ENCODE measurements around the gene PTPRG. TPM values are rescaled to one million over a fixed set of nuclear protein-coding genes. Genes with fewer than 3 reads are reported as not detected.

Gene PTPRG
- total and polyA plus RNA-seq, 10 of the 15 experiments (the other 5 are each of a cell fraction or from before 2014, with no cell fraction given) = 0.29 to 20.7 (median 1.4) TPM

DNA sequence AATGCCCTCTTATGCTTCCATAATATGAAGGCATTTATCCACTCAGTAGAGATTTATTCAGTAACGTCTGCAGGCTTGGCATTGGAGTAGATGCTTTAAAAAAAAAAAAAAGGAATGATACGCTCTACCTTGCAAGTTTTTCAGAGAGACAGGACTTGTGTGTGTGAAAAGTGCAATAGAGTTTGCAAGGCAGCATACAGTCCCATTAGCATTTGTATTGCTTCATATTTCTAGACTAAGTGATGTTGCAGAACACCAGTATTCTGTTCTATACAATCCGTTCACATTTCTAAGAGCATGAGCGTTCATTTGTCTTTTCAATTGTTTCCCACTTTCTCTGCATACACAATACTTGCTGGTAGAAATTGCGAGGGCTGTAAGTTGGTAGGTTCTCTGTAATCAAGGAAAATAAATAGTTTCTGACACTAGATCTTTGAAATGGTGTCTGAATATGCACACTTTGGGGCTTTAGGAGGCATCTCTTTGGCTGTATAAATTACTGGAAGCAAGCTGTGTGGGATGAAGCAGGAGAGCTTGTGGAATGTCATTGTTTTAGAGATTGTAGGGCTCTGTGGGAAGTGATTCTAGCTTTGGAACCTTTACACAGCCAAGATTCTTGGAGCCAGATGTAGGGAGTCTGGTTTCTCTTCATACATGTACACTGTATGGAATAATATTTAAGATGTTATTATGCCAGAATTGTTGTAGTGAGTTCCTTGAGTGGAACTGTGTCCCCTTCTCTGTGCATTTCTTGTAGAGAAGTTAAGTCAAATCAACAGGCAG lies 549.3 kb downstream of the PTPRG start:
- ChIA-PET RAD21 (ENCODE audit: unreplicated experiment) (interaction anchor here (1.7 kb wide), 1 partner anchor 76 kb away, joined by 6 read pairs; no protein-coding TSS in a partner anchor), POLR2A (interaction anchor here (0.5 to 0.6 kb wide), 2 partner anchors 25 to 64 kb away, joined by 5 to 7 read pairs; no protein-coding TSS in a partner anchor), SMC1A (ENCODE audit: uncharacterized antibody, unreplicated experiment) (interaction anchor here (0.8 to 1.6 kb wide), 5 partner anchors 8 to 34 kb away, joined by 3 to 4 read pairs (median 3); no protein-coding TSS in a partner anchor), CTCF (interaction anchor here (0.6 to 1.3 kb wide), 4 partner anchors 11 to 340 kb away, joined by 3 to 4 read pairs (median 3); no protein-coding TSS in a partner anchor)
- no peaks in the 10 kb centered on the region for H4K20me1 ChIP-seq (ENCODE audit: control insufficient read depth, insufficient read depth)
- no peaks in the 10 kb centered on the region for H3K4me1 ChIP-seq (ENCODE audit: control insufficient read depth, insufficient read depth, low read length)
- intact Hi-C loops (cut with micrococcal nuclease; ENCODE audit: unreplicated experiment) = no loop called here
- H3K79me2 ChIP-seq (ENCODE audit: control insufficient read depth, insufficient read depth, low read length) = no peaks in the 10 kb centered on the region
- no TSS peak for BruUV-seq (replicated peaks)
- H3K9ac ChIP-seq (ENCODE audit: control insufficient read depth, insufficient read depth, low read length) = no peak overlapping the region
- no peak overlapping the region for H3K4me2 ChIP-seq (ENCODE audit: control insufficient read depth, insufficient read depth)
- H3K9me3 ChIP-seq (replicated peaks; ENCODE audit: control insufficient read depth, insufficient read depth, low read length) = no peaks in the 10 kb centered on the region
- no peak overlapping the region for H3K4me3 ChIP-seq
- H3K36me3 ChIP-seq (ENCODE audit: control insufficient read depth in 2 of 2, insufficient read depth in 2 of 2, low read length in 1 of 2) = no peaks in the 10 kb centered on the region
- no peak for TF ChIP-seq PAX8 (IDR thresholded peaks at IDR 0.05)
- no peak for TF ChIP-seq HDAC2 (IDR thresholded peaks at IDR 0.05)
- TF ChIP-seq, protein P1, sequence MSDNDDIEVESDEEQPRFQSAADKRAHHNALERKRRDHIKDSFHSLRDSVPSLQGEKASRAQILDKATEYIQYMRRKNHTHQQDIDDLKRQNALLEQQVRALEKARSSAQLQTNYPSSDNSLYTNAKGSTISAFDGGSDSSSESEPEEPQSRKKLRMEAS (IDR thresholded peaks at IDR 0.05; ENCODE audit: low read depth, low read length) = no peak
- TF ChIP-seq MEF2B (IDR thresholded peaks at IDR 0.05; ENCODE audit: partially characterized antibody, poor library complexity, severe bottlenecking) = no peak
- TF ChIP-seq, protein P2, sequence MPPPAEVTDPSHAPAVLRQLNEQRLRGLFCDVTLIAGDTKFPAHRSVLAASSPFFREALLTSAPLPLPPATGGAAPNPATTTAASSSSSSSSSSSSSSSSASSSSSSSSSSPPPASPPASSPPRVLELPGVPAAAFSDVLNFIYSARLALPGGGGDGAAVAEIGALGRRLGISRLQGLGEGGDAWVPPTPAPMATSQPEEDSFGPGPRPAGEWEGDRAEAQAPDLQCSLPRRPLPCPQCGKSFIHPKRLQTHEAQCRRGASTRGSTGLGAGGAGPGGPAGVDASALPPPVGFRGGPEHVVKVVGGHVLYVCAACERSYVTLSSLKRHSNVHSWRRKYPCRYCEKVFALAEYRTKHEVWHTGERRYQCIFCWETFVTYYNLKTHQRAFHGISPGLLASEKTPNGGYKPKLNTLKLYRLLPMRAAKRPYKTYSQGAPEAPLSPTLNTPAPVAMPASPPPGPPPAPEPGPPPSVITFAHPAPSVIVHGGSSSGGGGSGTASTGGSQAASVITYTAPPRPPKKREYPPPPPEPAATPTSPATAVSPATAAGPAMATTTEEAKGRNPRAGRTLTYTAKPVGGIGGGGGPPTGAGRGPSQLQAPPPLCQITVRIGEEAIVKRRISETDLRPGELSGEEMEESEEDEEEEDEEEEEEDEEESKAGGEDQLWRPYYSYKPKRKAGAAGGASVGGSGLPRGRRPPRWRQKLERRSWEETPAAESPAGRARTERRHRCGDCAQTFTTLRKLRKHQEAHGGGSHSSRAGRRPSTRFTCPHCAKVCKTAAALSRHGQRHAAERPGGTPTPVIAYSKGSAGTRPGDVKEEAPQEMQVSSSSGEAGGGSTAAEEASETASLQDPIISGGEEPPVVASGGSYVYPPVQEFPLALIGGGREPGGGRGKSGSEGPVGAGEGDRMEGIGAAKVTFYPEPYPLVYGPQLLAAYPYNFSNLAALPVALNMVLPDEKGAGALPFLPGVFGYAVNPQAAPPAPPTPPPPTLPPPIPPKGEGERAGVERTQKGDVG (CRISPR knock-in tag; IDR thresholded peaks at IDR 0.05) = no peak
- no peak for TF ChIP-seq KAT2A (conservative IDR thresholded peaks at IDR 0.05; ENCODE audit: control insufficient read depth, low read depth, low read length)
- TF ChIP-seq RAD51 (IDR thresholded peaks at IDR 0.05) = no peak
- TF ChIP-seq GATAD2B (conservative IDR thresholded peaks at IDR 0.05; ENCODE audit: low read depth) = no peak
- 39% methylated on average over 5 of the region's 5 CpGs for WGBS (ENCODE audit: insufficient coverage, insufficient replicate concordance, low lambda C conversion rate, missing lambda C conversion rate)
- no peaks in the 10 kb centered on the region for H3K27me3 ChIP-seq (replicated peaks in 1 of 2; ENCODE audit: control insufficient read depth in 2 of 2, insufficient read depth in 2 of 2, low read length in 1 of 2)
- ATAC-seq = no peak
- FAIRE-seq = no peak
- in situ Hi-C loops (cut with MboI) = no loop called here
- H2AFZ ChIP-seq (ENCODE audit: control insufficient read depth, low read depth, low read length) = no peak overlapping the region
- H3K27ac ChIP-seq (ENCODE audit: control insufficient read depth, insufficient read depth) = no peak overlapping the region
- DNase-seq (ENCODE audit: low read depth, low spot score) = no peak
